ENCODE measurements around the gene TFCP2L1.
"Not testable (repeated sequence)": the region's sequence is repeated elsewhere in the genome, so short reads cannot be mapped to it uniquely, and the experiment has no call there.

Gene TFCP2L1

DNA sequence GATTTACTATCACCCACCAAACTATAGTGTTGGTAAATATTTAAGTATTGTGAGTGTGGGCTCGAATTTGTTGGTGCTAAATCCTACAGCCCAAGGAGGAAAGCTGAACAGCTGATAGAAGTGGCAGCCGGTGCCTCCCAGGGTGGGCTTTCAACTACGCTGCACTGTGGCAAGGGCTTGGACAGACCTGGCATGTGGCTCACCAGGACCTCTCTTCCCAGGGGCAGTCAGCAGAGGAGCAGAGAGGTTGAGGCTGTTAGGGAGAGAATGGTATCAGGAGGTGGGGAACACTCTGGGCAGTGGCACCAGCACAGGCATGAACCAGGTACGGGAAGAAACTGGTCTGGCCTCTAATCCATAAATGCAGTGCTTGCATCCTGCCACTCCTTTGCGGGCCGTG is 44.6 kb downstream of the TFCP2L1 start:
- no peak for DNase-seq

DNA sequence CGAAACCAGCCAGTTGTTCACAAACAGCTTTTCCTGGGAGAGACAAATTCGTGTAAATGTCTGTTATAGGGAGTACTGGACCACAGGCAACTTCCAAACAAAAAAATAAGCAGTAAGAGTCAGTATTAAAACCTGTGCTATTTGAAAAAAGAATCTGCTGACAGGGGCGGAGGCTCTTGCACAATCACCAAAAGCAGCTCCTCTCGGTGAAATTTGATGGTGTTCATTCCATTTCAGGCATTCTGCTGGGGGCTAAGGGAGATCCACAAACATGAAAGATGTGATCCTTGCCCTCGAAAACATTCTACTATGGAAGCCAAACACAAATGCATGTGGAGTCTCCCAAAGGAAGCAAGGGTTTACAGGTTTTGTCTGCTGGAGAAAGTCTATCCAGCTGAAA is 45.0 kb downstream of the TFCP2L1 start:
- no peak for DNase-seq

DNA sequence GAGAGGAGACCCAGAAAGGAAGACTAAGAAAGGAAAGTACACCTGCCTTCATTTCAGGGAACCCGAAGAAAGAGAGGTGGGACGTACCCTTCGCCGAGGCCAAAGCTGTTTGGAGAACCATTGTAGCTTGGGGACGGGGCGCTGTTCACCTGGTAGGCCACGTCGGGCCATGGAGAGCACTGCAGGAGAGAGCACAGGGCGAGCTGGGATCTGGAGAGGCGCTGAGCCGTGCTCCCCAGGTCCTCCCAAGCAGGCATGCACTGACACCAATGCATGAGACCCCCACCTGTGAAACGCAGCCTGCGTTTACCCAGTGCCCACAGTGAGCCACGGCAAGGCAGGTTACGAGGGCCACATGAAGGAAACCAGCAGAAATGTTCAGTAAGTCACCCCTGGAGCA is 45.5 kb downstream of the TFCP2L1 start:
- no peak for DNase-seq

DNA sequence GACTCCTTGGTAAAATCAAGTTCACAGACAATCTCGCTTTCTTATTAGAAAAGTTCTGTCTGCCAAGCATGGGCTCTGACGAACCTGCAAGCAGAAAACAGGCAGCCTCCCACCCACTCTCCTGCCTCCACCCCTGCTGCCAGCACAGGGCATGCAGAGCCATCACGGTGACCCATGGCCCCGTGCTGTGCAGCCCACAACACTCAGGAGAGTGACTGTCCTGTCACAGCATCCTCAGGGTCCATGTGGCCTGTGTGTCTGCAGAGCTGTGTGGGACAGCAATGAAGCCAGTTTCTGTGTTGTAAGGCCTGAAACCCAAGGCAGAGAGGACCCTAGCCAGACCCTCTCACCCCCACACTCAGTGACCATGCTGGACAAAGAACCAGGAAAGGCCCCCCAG is 46.2 kb downstream of the TFCP2L1 start:
- no peak for DNase-seq

DNA sequence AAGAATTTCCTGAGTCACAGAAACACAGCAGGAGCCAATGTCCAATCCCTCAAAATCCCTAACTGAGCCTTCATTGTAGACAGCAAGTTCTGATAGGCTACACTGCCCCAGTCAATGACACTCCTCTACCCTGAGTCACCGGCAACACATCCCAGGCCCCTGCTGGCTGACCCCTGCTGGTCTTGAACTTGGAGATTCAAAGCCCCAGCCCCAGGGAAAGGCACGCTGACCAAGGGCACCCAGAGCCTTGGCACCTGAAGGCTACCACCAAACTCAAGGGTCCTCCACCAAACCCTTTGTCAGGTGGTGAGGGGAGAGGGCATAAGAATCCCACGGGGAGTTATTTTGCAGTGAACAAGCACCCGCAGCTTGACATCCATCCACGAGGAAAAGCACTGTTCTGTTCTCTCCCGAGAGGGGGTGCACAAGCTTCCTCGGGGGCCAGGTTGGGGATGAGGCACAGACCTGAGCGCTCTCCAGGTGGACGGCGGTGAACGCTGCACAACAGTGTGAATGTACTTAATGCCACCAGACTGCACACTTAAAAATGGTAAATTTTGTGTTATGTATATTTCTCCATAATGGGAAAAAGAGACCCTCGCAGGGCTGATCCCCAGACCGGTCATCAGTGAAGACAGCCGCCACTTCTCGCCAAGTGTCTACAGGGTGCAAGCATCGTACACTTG is 46.9 kb downstream of the TFCP2L1 start:
- DNase-seq: no peak

DNA sequence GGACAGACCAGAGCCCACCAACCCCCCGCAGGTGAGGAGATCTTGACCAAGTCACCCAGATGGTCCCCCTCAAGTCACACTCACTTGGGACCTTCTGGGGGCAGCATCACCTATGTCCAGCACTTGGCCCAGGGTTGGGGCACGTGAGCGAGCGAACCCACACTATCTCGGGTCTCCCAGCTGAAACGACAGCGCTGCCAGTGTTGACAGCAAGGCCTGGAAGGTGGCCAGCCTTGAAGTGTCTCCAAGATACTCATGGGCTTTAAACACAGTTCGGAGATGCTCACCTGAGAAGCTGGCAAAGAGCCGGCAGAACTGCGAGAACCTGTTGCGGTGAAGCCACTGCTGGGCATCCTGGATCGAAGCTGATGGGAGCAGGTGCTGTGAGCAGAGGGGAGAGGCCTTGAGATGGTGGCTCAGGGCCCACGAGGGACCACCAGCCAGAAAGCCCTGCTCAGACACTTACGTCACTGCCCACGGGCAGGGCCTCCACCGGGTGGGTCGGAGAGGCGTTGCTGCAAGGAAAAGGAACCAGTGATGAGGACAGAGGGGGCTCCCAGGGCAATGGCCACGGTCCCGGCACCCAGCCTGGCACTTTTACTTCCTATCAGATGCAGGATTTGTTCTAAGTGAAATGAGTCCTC is 47.5 kb downstream of the TFCP2L1 start:
- DNase-seq: no peak

DNA sequence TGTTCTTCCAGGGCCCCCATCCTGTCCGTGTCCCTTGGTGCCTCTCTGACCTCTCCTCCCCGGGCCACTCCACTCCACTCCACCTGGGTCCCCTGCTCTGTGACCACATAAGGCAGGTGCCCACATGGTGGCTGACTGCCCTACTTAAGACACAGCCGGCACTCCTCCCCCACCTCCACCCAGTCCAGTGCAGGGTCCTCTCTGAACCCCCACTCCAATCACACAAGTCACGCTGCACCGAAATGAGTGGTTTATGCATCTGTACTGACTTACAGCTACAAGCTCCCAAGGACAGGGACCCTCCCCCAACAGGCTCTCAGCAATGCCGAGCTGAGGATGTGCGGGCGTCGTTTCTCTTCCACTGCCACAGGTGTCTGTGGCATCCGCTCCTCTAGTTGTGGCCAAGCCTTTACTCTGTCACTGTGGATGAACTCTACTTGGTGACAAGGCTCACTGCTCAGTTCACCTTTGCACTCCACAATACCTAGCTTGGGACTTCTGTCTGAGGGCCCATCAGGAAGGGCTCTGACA is 48.3 kb downstream of the TFCP2L1 start:
- no peak for DNase-seq

DNA sequence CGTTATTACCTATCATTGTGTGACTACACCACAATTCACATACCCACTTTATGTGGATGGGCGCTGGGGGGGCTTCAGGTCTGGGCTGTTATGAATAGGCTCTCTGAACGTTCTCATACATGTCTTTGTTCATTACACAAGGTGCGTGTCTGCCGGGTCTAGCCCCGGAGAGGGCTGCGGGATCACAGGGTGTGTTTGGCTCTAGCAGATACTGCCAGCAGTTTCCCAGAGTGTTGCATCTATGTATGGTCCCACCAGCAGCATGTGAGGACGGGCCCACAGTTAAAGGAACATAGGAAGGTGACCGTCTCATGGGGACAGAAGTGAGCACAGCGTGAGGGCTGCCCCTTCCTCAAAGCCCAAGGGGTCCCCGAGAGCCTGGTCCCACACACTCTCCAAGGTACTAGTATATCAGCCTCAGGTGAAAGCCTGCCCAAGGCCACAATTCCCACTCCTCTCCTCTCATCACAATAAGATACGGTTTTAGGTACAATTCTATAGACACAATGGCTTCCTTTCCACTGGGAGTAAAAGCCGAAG is 48.8 kb downstream of the TFCP2L1 start:
- DNase-seq: no peak

DNA sequence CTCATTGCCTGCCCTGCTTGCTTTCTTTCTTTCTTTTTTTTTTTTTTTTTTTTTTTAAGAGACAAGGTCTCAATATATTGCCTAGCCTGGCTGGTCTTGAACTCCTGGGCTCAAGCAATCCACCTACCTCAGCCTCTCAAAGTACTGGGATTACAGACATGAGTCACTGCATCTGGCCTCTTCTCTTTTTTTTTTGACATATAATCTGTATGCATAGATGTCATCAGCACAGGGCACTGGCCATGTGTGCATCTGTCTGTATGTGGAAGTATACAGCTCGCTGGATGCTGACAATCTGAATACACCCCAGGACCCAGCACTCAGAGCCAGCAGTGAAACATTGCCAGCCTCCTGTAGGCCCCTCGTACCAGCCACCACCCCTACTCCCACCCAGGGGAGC is 49.5 kb downstream of the TFCP2L1 start:
- no peak for DNase-seq

DNA sequence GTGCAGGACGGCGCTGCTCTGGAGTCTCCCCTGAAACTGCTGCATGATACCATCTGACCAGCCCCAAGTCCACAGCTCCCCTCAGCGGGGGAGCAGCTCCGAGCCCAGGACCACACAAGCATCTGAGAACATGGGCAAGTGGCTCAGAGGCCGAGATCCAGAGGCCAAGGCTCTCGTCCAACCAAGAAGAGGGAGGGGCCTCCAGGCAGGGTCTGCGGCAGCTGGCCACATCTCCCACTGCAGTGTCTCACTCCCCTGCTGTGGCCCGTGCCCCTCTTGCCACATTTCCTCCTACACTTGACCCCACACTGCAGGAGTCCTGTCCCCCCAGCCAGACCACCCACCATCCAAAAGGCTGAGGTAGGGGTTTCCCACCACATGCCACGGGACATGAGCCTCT is 50.2 kb downstream of the TFCP2L1 start:
- DNase-seq: no peak

DNA sequence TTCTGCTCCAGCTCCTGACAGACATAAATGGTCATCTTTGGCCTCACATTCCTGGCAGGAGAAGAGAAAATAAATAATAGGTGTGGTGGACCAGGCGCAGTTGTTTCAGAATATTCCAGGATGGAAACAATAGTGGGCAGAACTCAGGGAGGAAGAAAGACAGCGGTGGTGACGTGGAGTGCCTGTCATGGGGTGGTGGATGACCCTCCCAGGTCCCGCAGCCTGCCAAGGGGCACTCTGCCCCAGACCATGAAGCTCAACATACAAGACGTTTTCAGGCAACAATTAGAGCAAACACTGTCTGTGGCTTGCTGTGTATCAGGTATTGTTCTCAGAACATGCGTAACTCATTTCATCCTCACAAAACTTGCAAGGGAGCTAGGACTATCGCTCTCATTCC is 50.9 kb downstream of the TFCP2L1 start:
- DNase-seq: no peak

DNA sequence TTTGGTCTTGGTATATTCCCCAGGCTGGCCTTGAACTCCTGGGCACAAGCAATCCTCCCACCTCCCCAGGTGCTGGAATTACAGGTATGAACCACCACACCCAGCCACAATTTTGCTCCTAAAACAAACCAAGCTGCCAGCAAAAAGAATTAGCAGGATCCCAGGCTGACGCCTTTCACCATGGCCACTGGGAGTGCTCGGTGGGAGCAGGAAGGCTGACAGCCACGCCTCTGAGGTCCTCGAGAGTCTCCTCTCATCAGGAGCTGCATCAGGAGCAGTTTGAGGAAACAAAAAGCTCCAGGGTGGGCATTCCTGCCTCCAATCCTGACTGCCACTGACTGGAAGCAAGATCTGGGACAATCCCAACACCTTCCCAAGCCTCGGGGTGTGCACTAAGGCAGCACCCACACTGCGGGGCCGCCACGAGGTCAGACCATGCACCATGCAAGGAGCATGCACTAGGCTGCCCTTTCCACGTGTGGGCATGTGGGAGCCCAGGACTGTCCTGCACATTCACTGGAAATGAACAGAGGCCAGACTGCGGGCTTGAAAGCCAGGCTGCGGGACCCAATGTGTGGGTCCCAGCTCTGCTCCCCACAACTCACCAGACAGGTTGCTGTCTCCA is 51.4 kb downstream of the TFCP2L1 start:
- DNase-seq: no peak

DNA sequence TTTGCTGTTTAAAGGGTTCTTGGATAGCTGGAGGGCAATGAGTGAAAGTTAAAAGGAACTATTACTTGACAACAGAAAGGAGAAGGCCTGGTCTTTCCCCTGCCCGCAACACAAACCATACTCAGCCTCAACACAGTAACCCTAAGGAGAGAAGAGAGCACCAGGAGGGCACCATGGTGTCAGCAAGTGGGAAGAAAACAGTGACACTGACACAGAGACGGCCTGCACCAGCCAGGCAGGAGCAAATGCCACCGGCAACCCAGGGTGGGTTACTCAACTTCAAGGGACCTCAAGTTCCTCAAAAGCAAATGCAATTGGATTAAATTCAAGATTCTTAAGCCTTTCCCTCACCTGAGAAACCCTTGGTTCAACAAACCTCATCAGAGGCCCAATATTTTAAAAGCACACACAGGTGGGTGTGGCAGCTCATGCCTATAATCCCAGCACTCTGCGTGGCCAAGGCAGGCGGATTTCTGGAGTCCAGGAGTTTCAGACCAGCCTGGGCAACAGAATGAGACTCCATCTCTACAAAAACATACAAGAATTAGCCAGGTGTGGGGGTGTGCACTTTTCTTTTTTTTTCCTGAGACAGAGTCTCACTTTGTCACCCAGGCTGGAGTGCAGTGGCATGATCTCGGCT is 52.3 kb downstream of the TFCP2L1 start:
- no peak for DNase-seq

DNA sequence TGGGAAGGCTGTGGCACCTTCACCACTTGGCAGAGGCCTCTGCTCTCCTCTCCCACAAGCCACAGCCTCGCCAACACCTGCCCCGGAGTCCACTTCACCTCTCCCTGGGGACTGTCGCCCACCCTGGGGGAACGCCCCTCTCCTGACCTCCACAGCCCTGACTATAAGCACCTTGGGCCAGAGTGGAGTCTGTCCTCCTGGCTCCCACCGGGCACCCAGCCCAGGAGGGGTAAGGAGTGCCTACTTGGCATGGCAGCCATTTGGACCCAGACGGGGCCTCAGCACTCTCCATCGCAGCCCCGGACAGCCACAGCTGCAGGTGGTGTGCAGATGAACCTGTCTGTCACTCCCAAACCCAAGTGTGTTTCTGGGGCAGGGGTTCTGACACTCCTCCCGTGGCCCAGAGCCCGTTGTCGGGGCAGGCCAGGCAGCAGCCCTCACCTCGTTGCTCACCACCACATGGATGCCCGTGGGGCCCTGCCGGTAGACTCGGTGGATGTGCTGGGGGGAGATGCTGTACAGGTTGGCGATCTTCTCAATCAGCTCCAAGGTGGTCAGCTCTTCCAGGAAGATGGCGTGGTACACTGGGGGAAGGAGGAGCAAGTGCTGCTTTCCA is 53.5 kb downstream of the TFCP2L1 start:
- DNase-seq: no peak

DNA sequence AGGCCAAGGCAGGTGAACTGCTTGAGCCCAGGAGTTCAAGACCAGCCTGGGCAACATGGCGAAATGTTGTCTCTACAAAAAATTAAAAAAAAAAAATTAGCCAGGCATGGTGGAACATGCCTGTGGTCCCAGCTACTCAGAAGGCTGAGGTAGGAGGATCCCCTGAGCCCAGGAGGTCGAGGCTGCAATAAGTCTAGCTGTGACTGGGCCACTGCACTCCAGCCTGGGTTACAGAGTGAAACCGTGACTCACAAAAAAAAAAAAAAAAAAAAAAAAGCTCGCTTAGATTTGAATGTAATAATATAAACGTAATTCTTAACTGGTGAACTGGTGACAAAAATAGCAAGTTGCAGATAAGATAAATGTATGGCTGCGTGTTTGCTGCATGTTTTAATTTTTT is 56.5 kb downstream of the TFCP2L1 start:
- DNase-seq: no peak

DNA sequence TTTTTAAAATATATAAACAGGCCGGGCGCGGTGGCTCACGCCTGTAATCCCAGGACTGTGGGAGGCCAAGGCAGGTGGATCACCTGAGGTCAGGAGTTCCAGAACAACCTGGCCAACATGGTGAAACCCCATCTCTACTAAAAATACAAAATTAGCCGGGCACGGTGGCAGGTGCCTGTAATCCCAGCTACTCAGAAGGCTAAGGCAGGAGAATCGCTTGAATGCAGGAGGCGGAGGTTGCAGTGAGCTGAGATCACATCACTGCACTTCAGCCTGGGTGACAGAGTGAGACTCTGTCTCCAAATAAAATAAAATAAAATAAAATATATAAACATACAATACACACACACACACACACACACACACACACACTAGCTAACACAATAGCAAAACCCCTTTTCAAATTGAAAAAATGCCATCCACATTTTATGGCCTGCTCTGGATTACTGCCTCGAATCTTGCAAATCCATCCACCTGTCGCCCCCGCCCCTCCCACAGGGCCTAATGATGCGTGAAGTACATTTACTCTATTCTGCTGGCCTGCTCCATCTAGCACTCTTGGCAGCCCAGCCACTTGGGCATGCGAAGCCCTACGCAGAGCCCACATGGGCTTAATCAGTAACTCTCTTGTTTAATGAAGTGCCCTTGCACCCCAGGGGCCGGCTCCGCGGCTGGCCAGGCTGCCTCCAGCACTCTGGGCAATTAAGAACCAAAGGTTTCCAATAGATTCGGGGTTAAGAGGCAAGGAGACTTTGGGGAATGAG is 57.4 kb downstream of the TFCP2L1 start:
- DNase-seq: not testable (repeated sequence)

DNA sequence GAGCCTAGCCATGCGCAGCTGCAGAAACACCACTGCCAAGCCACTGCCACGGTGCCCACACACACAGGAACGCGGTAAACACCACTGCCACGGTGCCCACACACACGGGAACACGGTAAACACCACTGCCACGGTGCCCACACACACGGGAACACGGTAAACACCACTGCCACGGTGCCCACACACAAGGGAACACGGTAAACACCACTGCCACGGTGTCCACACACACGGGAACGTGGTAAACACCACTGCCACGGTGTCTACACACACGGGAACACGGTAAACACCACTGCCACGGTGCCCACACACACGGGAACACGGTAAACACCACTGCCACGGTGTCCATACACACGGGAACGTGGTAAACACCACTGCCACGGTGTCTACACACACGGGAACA is 59.3 kb downstream of the TFCP2L1 start:
- DNase-seq: not testable (repeated sequence)

DNA sequence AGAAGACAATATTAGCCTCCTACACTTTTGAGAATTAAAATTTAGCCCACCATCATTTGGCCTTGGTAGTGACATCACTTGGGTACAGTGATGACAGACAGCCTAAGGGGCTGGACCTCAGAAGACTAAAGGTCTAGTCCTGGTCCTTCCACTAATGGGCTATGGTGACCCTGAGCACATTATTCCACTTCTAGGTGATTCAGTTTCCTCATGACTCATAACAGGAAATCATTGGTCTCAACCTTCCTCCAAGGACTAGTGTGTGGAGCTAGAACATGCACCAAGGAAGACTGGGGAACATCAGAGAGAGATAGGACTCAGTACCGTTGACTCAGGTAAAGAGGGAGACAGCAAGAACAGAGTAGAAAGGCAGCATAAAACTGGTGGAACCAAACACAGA is 64.0 kb downstream of the TFCP2L1 start:
- DNase-seq: no peak

DNA sequence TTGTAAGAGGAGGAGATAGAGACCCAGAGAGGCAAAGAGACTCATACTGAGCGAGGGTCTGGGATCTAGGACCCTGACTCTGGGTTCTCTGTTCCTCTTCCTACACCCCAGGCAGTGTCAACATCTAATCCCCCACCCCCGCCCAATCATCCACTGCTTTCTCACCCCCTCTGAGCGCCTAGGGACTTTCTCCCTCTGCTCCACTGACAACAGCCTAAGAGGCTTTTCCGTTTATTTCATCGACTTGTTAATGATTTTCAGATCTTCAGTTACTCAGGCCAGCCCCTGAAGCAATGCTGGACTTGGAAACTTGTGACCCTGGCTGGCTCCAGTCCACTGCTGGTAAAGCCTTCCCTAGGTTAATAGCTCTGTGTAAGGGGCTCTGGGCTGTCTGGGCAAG is 65.1 kb downstream of the TFCP2L1 start:
- no peak for DNase-seq

DNA sequence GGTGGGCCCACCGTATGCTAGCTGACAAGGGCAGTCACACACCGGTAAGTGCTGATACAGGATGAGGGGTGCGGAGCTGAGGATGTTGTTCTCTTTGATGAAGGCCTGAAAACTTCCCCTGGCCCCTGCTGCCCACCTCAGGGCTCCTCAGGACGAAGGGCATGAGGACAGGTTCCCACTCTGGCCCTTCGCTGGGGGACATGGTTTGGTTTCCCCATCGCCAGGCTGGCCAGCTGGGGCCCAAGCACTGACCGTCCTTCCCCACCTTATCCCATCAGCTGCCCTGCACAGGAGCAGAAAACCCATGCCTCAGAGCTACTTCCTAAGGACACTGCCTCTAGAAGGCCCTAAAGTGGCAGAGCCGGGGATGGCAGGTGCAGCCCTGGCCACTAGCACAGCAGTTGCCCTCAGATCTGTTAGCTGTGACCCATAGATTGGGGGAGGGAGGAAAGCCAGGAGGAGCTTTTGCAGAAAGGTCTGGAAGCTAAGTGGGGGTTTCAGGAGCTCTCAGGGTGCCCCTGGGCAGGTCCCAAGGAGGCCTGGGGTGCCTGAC is 66.5 kb downstream of the TFCP2L1 start:
- DNase-seq: no peak

DNA sequence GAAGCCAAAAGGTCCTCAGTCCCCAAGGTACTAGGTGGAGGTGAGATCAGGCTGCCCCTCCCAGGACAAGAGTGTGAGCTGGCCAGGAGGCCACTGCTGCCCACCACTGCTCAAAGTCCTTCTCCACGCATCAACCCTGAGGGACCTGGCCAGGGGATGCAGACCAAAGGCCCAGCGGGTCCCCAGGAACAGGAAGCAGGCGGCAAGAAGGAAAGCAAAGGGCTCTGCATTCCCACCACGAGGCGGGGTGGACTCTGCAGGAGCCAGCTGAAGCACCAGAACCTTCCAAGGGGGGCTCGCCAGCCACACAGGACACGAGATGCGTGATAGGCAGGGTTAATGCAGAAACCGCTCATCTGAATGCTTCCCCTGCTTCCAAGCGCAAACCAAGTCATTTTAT is 67.4 kb downstream of the TFCP2L1 start:
- DNase-seq: no peak

DNA sequence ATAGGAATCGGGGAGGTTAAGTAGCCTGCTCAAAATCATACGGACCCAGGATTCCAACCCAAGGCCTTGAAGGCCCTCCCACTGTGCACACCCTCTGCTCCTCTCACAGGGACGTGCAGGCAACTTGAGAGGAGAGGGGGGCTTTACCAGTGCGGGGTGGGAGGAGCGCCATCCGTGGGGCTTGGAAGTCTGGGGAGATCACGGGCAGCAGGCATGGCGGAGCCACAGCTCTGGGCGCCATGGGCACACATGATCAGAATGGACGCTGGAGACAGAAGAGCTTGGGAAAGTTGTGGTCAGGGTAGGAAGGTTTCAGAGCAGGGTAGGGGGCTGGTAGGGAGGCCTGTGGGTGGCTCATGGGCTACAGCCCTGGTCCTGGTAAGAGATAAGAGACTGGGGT is 70.7 kb downstream of the TFCP2L1 start:
- DNase-seq: no peak
